GM04504 (cell line): ENCODE measurements around the gene EHMT1.
"Not testable (repeated sequence)": the region's sequence is repeated elsewhere in the genome, so short reads cannot be mapped to it uniquely, and the experiment has no call there.

Source experiments
- DNase-seq: peaks from one replicate; pipeline ENCODE4 v3.0.0-alpha.2; 2012; ENCODE audit warnings: low read depth

Gene EHMT1

DNA sequence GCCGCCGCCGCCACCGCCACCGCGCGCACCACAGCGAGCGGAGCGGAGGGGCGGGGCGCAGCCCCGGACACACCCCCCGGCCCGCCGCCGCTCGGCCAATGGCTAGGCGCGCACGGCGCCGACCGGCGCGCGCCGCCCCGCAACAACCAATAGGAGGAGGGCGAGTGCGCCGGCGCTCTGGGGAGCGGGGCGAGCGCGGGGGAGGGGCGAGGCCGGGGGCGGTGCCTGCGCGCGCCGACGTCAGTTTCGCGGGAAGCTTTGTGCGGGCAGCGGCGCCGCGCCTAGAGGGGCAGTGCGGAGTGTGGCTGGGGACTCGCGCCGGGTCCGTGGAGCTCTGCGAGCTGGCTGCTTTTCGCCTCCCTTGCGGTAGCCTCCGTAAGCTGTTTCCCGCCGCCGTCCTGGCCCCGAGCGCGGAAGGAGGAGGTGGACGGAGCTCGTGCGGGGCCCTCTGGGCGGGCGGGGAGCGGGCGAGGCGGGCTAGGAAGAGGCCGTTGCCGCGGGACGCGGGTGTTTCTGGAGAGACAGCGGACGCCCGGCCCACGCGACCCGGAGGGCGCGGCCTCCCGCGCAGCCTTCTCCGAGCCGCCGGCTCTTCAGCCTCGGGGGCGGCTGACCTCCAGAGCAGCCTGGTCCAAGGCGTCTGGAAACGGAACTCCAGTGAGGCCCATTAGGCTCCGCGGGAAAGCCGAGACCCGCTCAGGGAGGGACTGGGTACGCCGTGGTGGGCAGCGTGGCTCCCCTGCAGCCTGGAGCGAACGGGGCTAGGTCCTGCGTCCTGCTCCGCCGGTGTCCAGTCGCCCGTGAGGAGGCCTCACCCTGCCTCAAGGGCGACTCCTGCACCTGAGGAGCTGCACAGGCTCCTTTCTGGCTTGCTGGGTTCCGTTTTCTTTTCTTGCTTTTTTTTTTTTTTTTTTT lies 28.1 kb upstream of the EHMT1 start, which contains the start of gene ZMYND19:
TSS of gene ZMYND19 (minus strand) at position 44 of the 915 bp plus-strand sequence. CDS start 249 bp downstream, outside the sequence.
- peak; percentile 72 for DNase-seq

DNA sequence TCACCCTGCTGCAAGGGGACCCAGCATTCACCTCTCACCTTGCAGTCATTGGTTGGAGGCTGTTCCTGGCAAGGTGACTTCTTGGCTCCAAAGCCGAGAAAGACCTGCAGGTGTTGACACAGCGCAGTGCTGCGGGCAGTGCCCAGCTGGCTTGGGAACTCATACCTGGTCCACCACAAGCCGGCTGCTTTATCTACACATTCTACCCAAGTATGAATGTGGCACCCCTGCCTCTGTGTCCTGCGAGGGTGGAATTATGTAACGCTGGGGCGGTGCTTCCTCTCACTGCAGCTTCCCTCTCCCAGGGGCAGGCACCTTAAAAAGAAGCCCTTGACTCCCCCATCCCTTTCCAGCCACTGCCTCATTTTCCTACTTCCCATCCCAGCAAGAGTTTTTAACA lies 26.0 kb upstream of the EHMT1 start:
- DNase-seq: no peak

DNA sequence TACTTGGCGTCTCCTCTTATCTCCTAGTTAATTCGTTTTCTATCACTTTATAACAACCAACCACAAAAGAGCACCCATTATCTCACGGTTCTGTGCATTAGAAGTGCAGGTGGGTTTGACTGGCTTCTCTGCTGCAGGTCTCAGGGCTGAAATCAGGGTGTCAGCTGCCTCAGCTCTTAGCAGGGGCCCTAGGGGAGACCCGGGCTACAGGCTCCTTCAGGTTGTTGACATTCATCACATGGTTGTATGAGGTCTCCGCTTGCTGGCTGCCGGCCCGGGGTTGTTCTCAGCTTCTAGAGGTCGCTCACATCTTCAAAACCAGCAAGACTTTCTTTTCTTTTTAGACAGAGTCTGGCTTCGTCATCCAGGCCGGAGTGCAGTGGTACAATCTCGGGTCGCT lies 25.6 kb upstream of the EHMT1 start:
- no peak for DNase-seq

- DNase-seq: not testable (repeated sequence)
These were observed 22.2 kb upstream of the EHMT1 start for GRCh38 chr9:137596577-137596976.

DNA sequence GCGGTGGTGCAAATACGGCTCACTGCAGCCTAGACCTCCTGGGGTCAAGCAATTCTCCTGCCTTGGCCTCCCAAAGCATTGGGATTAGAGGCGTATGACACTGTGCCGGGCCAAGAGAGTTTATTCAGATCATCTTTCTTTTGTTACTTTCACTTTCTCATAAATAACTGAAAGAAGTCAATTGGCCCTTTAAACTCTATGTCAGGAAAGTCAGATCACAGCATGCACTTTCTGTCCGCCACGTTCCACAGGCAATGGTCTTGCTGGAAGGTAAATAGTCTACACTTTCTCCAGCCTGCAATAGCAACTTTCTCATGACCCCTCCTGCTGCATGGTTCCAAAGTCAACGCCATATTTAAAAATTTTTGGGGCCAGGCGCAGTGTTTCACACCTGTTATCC lies 19.9 kb upstream of the EHMT1 start:
- no peak for DNase-seq

GRCh38 chr9:137602661-137603060 lies 16.1 kb upstream of the EHMT1 start:
- no peak for DNase-seq

DNA sequence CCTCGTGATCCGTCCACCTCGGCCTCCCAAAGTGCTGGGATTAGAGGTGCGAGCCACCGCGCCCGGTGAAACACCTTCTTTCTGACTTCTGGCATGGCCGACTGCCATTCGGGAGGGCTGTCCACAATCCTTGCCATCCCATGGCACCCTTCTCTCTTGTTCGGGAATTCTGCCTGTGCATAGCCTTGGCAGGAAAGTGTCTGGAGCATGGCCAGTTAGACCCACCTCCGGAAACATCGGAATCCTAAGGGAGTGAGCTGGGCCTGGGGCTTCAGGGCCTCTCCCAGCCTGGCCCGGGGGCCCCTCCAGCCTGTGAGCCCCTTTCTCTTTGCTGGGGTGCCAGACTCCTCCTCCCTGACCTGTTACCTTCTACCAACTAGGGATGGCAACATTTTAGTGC lies 14.9 kb upstream of the EHMT1 start:
- no peak for DNase-seq

DNA sequence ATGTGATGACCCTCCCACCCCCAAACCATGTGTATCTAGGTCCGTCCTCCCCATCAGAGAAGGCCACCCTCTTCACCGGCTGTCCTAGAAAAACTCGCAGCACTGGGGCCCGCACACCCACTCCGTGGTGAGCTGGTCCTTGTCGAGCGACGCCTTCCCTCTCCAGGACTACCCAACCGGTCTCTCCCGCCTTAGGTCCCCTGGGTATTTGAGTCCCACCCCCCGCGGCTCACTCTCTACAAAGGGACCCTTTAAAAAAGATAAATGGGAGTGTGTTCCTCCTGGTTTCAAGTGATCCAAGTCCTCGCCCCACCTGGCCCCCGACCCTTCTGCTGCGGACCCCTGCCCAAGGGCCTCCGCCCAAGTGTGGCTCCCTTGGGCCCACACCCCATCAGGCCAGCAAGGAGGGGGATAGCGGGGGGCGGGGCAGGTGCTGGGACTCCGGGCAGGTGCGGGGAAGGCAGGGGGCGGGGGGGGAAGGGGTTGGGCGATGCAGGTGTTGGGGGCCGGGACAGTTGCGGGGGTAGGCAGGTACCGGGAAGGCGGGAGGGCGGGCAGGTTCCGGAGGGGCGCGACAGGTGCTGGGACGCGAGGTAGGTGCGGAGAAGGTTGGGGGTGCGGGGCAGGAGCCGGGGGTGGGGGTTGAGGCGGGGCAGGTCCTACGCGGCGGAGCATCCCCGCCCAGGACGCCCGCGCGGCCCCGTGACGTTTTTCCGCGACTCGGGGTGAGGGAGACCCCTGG lies 14.3 kb upstream of the EHMT1 start:
- DNase-seq: no peak

DNA sequence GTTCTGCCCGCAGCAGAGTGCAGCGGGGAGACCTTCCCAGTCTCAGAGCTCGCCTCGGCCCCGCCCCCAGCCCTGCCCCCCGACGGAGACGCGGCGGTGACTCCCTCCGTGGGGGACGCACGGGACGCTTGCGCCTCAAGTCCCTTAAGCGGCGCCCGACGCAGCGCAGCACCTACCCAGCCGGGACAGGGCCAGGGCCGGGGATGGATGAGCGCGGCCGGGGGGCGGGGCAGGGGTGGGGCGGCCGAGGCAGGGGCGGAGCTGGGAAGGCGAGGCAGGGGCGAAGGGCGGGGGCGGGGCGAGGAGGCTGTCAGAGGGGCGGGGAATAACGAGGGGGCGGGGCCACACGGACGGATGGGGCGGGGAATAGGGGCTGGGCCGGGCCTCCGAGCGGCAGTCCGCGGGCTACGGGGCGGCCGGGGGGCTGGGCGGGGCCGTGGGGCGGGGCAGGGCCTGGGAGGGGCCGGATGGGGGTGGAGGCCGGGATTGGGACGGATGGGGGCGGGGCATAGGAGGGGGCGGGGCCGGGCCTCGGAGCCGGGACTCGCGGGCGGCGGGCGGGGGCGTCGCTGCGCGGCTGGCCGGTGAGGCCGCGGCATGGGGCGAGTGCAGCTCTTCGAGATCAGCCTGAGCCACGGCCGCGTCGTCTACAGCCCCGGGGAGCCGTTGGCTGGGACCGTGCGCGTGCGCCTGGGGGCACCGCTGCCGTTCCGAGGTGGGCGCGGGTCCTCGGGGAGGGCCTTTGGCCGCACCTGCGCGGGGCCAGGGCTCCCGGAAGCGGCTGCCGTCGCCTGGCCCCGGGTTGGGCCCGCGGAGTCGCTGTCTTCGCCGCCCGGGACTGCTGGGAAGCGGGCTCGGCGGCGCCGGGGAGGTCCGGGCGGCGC lies 13.4 kb upstream of the EHMT1 start, which contains the start of gene ARRDC1:
TSS of gene ARRDC1 (plus strand) at position 566 of the 884 bp plus-strand sequence. CDS start at position 598, 32 bp downstream.
- DNase-seq: peak; percentile 77

GRCh38 chr9:137606005-137606621 lies 12.7 kb upstream of the EHMT1 start:
- DNase-seq: no peak

GRCh38 chr9:137606734-137607138 lies 12.1 kb upstream of the EHMT1 start:
- DNase-seq: no peak

DNA sequence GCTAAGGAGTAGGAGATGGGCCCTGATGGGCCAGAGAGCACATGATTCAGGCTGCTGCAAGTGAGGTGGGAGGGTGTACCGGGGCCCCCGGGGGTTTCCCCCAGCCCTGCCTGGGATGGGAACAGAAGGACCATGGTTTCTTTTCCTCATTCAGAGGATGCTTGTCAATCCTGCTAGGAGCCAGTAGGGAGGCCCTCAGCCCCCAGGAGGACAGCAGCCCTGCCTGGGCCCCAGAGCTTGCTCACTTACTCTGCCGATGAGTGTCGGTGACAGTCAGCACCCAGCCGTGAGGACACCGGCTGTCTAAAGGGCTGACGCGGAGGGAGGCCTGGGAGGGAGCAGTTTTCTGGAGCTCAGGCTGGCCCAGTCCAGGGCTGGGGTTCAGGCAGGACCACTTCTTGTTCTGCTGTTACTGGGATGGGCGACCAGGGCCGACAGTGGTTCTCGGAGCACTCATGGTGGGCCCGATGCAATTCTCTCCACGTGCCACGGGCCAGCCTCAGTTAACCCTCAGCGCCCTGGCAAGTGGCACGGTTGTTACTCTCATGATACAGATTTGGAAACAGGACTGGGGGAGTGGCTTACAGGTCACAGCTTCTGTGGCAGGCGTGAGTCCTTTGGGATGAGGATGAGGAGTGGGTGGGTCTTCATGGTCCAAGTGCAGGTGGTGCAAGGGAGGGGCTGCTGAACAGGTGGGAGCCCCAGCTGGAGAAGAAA lies 11.5 kb upstream of the EHMT1 start:
- no peak for DNase-seq

DNA sequence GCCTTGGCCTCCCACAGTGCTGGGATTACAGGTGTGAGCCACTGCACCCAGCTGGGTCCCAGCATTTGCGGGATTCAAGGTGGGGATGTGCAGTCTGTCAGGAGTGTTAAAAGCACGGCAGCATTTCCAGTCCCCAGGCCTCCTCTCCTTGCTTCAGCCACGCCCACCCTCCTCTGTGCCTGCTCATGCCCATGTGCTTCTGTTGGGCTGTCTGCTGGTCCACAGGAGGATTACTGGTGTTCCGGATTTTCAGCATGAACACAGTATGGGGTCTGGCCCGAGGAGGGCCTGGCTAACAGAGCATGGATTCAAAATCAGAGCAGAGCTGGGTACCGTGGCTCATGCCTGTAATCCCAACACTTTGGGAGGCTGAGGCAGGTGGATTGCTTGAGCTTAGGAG lies 7.9 kb upstream of the EHMT1 start:
- no peak for DNase-seq

GRCh38 chr9:137611623-137612609 lies 6.9 kb upstream of the EHMT1 start:
- peak; percentile 56 for DNase-seq

- no peak for DNase-seq
These were observed 6.1 kb upstream of the EHMT1 start for GRCh38 chr9:137612741-137613142.

- no peak for DNase-seq
These were observed 5.5 kb upstream of the EHMT1 start for GRCh38 chr9:137613259-137613658.

DNA sequence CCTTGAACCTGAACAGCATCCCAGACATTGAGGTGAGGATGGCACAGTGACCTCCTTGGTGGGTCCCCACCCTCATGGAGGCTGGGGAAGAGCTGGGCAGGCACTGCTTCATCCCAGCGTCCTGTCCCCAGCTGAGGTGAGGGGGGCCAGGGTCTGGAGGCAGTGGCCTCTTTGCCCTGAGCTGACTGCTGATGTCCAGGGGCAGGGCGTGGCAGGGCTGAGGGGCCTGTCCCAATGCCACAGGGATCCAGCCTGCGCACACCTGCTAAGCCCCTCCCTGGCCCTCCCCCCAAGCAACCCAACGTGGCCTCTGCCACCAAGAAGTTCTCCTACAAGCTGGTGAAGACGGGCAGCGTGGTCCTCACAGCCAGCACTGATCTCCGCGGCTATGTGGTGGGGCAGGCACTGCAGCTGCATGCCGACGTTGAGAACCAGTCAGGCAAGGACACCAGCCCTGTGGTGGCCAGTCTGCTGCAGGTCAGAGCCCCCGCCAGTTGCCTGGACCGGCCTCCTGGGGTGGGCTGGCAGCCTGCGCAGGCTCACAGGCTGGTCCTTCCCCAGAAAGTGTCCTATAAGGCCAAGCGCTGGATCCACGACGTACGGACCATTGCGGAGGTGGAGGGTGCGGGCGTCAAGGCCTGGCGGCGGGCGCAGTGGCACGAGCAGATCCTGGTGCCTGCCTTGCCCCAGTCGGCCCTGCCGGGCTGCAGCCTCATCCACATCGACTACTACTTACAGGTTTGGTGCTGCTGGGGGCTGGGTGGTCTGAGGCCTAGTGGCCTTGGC lies 4.9 kb upstream of the EHMT1 start:
- no peak for DNase-seq

- DNase-seq: no peak
These were observed 4.0 kb upstream of the EHMT1 start for GRCh38 chr9:137614631-137615386.
